ENCODE measurements around the gene COX6B2. TPM values are rescaled to one million over a fixed set of nuclear protein-coding genes. Genes with fewer than 3 reads are reported as not detected.
"Not testable (repeated sequence)": the region's sequence is repeated elsewhere in the genome, so short reads cannot be mapped to it uniquely, and the experiment has no call there.

COX6B2 gene
- total RNA-seq, 1 donor from 2014 or later = 0.87 TPM

- Mint-ChIP-seq H3K9me3 (no peaks in the 10 kb centered on the region), H3K27ac (peak within 1 kb of the TSS; percentile 100), H3K27me3 (peaks cover 3% of the 10 kb centered on the region), H3K36me3 (peaks cover 4% of the 10 kb centered on the region), H3K4me1 (ENCODE audit: unreplicated experiment) (peaks cover 10% of the 10 kb centered on the region), H3K4me3 (peak within 1 kb of the TSS; percentile 100)
- DNase-seq (ENCODE audit: extremely low spot score, unreplicated experiment) = peak; percentile 100
- peak; percentile 55 for TF ChIP-seq CTCF (conservative IDR thresholded peaks at IDR 0.05)
These were observed 15.2 kb downstream of the COX6B2 start, which contains the start of gene KMT5C for GRCh38 chr19:55339105-55339888. KMT5C (plus strand) TSS chr19:55339876; CDS start chr19:55341937, 2,061 bp downstream.

GRCh38 chr19:55336101-55336500, 18.4 kb downstream of the COX6B2 start:
- Mint-ChIP-seq H3K9me3 (no peaks in the 10 kb centered on the region), H3K27ac (no peak overlapping the region), H3K36me3 (peaks cover 4% of the 10 kb centered on the region), H3K4me1 (ENCODE audit: unreplicated experiment) (peaks cover 10% of the 10 kb centered on the region), H3K4me3 (no peak overlapping the region), H3K27me3 (peaks cover 8% of the 10 kb centered on the region)
- no peak for DNase-seq (ENCODE audit: extremely low spot score, unreplicated experiment)
- no peak for TF ChIP-seq CTCF (conservative IDR thresholded peaks at IDR 0.05)

- peaks cover 5% of the 10 kb centered on the region for H3K4me1 Mint-ChIP-seq (ENCODE audit: unreplicated experiment)
- H3K27me3 Mint-ChIP-seq = peaks cover 8% of the 10 kb centered on the region
- no peaks in the 10 kb centered on the region for H3K36me3 Mint-ChIP-seq
- H3K4me3 Mint-ChIP-seq = no peak overlapping the region
- DNase-seq (ENCODE audit: extremely low spot score, unreplicated experiment) = no peak
- TF ChIP-seq CTCF (conservative IDR thresholded peaks at IDR 0.05) = no peak
- H3K9me3 Mint-ChIP-seq = no peaks in the 10 kb centered on the region
- peak overlapping the region; percentile 54 for H3K27ac Mint-ChIP-seq
These were observed 20.6 kb downstream of the COX6B2 start for GRCh38 chr19:55333870-55334269.

GRCh38 chr19:55329791-55330190, 24.7 kb downstream of the COX6B2 start:
- H3K4me3 Mint-ChIP-seq, H3K9me3 Mint-ChIP-seq: not testable (repeated sequence)

GRCh38 chr19:55328774-55329318, 25.7 kb downstream of the COX6B2 start:
- not testable (repeated sequence) for H3K9me3 Mint-ChIP-seq; H3K27ac Mint-ChIP-seq; H3K4me1 Mint-ChIP-seq (ENCODE audit: unreplicated experiment); DNase-seq (ENCODE audit: extremely low spot score, unreplicated experiment); H3K4me3 Mint-ChIP-seq; H3K27me3 Mint-ChIP-seq; H3K36me3 Mint-ChIP-seq

More at GRCh38 chr19:55329791-55330190, 24.7 kb downstream of the COX6B2 start:
- H3K27ac Mint-ChIP-seq; H3K36me3 Mint-ChIP-seq; H3K27me3 Mint-ChIP-seq; DNase-seq (ENCODE audit: extremely low spot score, unreplicated experiment); H3K4me1 Mint-ChIP-seq (ENCODE audit: unreplicated experiment): not testable (repeated sequence)

- TF ChIP-seq CTCF (conservative IDR thresholded peaks at IDR 0.05) = no peak
- Mint-ChIP-seq H3K36me3 (no peaks in the 10 kb centered on the region), H3K27ac (no peak within 1 kb of the TSS), H3K9me3 (no peaks in the 10 kb centered on the region), H3K27me3 (peaks cover 11% of the 10 kb centered on the region), H3K4me1 (ENCODE audit: unreplicated experiment) (no peaks in the 10 kb centered on the region), H3K4me3 (no peak within 1 kb of the TSS)
- DNase-seq (ENCODE audit: extremely low spot score, unreplicated experiment) = no peak
These were observed 29.3 kb downstream of the COX6B2 start, which contains the start of gene TMEM150B for GRCh38 chr19:55325172-55325571. TMEM150B (minus strand) TSS chr19:55325341; CDS start chr19:55321036, 4,305 bp downstream.

All from type B pancreatic cell (in vitro differentiated cells).